Sigmoid colon (tissue), 7 donors: ENCODE data around the gene SPEF2. TPM values are rescaled to one million over a fixed set of nuclear protein-coding genes. Genes with fewer than 3 reads are reported as not detected.

ENCODE experiments used
- DNase-seq: peaks from one replicate; pipeline ENCODE4 v3.0.0-alpha.2; 2019
- H3K27ac ChIP-seq, 4 donors: fragments of 200-600 bp; sonication (generic); one replicate each; pipeline ENCODE4 v1.5.1; 2016 to 2019; ENCODE audit warnings: mild to moderate bottlenecking in 1 of 4
- H3K27me3 ChIP-seq, 3 donors: fragments of 200-600 bp; sonication (generic); one replicate each; pipeline ENCODE4 v1.5.1; 2019; ENCODE audit warnings: mild to moderate bottlenecking in 1 of 3
- H3K36me3 ChIP-seq, 4 donors: fragments of 200-600 bp; sonication (generic); one replicate each; pipeline ENCODE4 v1.5.1; 2016 to 2019
- H3K4me1 ChIP-seq, 4 donors: fragments of 200-600 bp; sonication (generic); one replicate each; pipeline ENCODE4 v1.5.1; 2017 to 2019
- H3K4me3 ChIP-seq, 4 donors: fragments of 200-600 bp; sonication (generic); one replicate each; pipeline ENCODE4 v1.5.1; 2017 to 2019; ENCODE audit warnings: mild to moderate bottlenecking in 2 of 4, moderate library complexity in 1 of 4
- H3K9me3 ChIP-seq, 4 donors: fragments of 200-600 bp in 3 of 4; sonication (generic) in 3 of 4; one replicate each; pipeline versions ENCODE4 v1.5.1 to v1.6.1; 2013 to 2019
- CTCF ChIP-seq, 4 experiments: fragments of 450-650 bp in 3 of 4; fragments of 200-600 bp in 1 of 4; IDR thresholded peaks; one replicate each; pipeline ENCODE4 v1.5.1; 2016 to 2019; ENCODE audit warnings: antibody characterized with exemption in 4 of 4, mild to moderate bottlenecking in 3 of 4, moderate library complexity in 2 of 4
- EP300 ChIP-seq, 4 donors: sonication (generic); formaldehyde crosslinking; IDR thresholded peaks; one replicate each; pipeline ENCODE4 v1.6.1; 2017; ENCODE audit warnings: antibody characterized with exemption in 4 of 4
- POLR2A ChIP-seq, 2 donors: fragments of 450-650 bp; IDR thresholded peaks; one replicate each; pipeline ENCODE4 v1.6.1; 2016; ENCODE audit warnings: antibody characterized with exemption in 2 of 2, mild to moderate bottlenecking in 2 of 2, moderate library complexity in 2 of 2
- POLR2AphosphoS5 ChIP-seq, 4 donors: sonication (generic); formaldehyde crosslinking; IDR thresholded peaks; one replicate each; pipeline ENCODE4 v1.6.1; 2017; ENCODE audit warnings: antibody characterized with exemption in 4 of 4
- WGBS, 2 donors: extraction: QIAGEN DNeasy Blood & Tissue Kit; methylation state at CpG; one replicate each; pipeline ENCODE4 v1.1.7; 2013; 5-methylcytosine and 5-hydroxymethylcytosine counted together
- intact Hi-C: fragments of 100-400 bp; cut with DNase I; formaldehyde crosslinking; loops from one replicate; pipeline ENCODE4 v1.15.1; 2023
- polyA plus RNA-seq, 3 donors: library from polyadenylated mRNA; stranded (reverse); fragments of 200-250 nt; gene quantifications; one replicate each; pipeline ENCODE4 v1.2.3, GENCODE V29; 2013
- total RNA-seq, 4 donors: library from RNA; depleted of rRNA; stranded (reverse); fragments of >200 nt; gene quantifications; one replicate each; pipeline ENCODE4 v1.1.0, GENCODE V29; 2016
- donor health status: healthy with polysubstance abuse.
- donor health status: Bipolar disorder and iron deficiency.
- donor health status: healthy.

The SPEF2 gene
- total and polyA plus RNA-seq, 7 donors = 0.92 to 5.5 (median 3.6) TPM

- no peak overlapping the region for H3K4me3 ChIP-seq
- no peak for DNase-seq
These were observed 171.1 kb downstream of the SPEF2 start for GRCh38 chr5:35788724-35789123.

GRCh38 chr5:35789732-35790456, 172.2 kb downstream of the SPEF2 start:
- intact Hi-C loops = no loop called here
- Histone ChIP-seq H3K27me3 (no peaks in the 10 kb centered on the region), H3K4me3 (no peak overlapping the region), H3K36me3 (no peaks in the 10 kb centered on the region), H3K9me3 (no peaks in the 10 kb centered on the region), H3K27ac (no peak overlapping the region), H3K4me1 (no peaks in the 10 kb centered on the region)
- no peak for TF ChIP-seq POLR2A (IDR thresholded peaks at IDR 0.05)
- TF ChIP-seq CTCF (IDR thresholded peaks at IDR 0.05) = no peak
- no peak for TF ChIP-seq POLR2AphosphoS5 (IDR thresholded peaks at IDR 0.05)
- TF ChIP-seq EP300 (IDR thresholded peaks at IDR 0.05) = no peak
- no peak for DNase-seq
- WGBS, 2 donors = 80 to 82% methylated on average over 4 of the region's 4 CpGs

More at GRCh38 chr5:35788724-35789123, 171.1 kb downstream of the SPEF2 start:
- Histone ChIP-seq H3K27ac (peak overlapping the region in 1 of 4 donors; percentile 23), H3K9me3 (no peaks in the 10 kb centered on the region), H3K36me3 (no peaks in the 10 kb centered on the region), H3K27me3 (no peaks in the 10 kb centered on the region), H3K4me1 (no peaks in the 10 kb centered on the region)
- WGBS, 2 donors = 88 to 90% methylated on average over 4 of the region's 4 CpGs
- TF ChIP-seq POLR2A (IDR thresholded peaks at IDR 0.05) (no peak), CTCF (IDR thresholded peaks at IDR 0.05) (no peak), EP300 (IDR thresholded peaks at IDR 0.05) (no peak), POLR2AphosphoS5 (IDR thresholded peaks at IDR 0.05) (no peak)
- intact Hi-C loops = no loop called here

- no peak for DNase-seq
- WGBS, 2 donors = 92 to 96% methylated on average over 1 of the region's 1 CpG
- Histone ChIP-seq H3K27ac (no peak overlapping the region), H3K36me3 (no peaks in the 10 kb centered on the region), H3K27me3 (no peaks in the 10 kb centered on the region), H3K4me3 (no peak overlapping the region), H3K4me1 (no peaks in the 10 kb centered on the region), H3K9me3 (no peaks in the 10 kb centered on the region)
- intact Hi-C loops = no loop called here
- TF ChIP-seq CTCF (IDR thresholded peaks at IDR 0.05) = no peak
- no peak for TF ChIP-seq POLR2AphosphoS5 (IDR thresholded peaks at IDR 0.05)
- no peak for TF ChIP-seq EP300 (IDR thresholded peaks at IDR 0.05)
- TF ChIP-seq POLR2A (IDR thresholded peaks at IDR 0.05) = no peak
These were observed 172.8 kb downstream of the SPEF2 start for GRCh38 chr5:35790457-35790822.

- Histone ChIP-seq H3K9me3 (no peaks in the 10 kb centered on the region), H3K27me3 (no peaks in the 10 kb centered on the region), H3K36me3 (no peaks in the 10 kb centered on the region), H3K4me1 (no peaks in the 10 kb centered on the region), H3K4me3 (no peak overlapping the region), H3K27ac (no peak overlapping the region)
- DNase-seq = no peak
- no peak for TF ChIP-seq POLR2AphosphoS5 (IDR thresholded peaks at IDR 0.05)
- no peak for TF ChIP-seq CTCF (IDR thresholded peaks at IDR 0.05)
- TF ChIP-seq POLR2A (IDR thresholded peaks at IDR 0.05) = no peak
- TF ChIP-seq EP300 (IDR thresholded peaks at IDR 0.05) = no peak
- intact Hi-C loops = no loop called here
These were observed 176.6 kb downstream of the SPEF2 start for GRCh38 chr5:35794328-35794619.
